Measurements from ENCODE around the gene COLEC12. TPM values are rescaled to one million over a fixed set of nuclear protein-coding genes. Genes with fewer than 3 reads are reported as not detected.
A peak's percentile ranks its signal among the peaks of the same experiment; 100 is the strongest.
"Not testable (repeated sequence)": the region's sequence is repeated elsewhere in the genome, so short reads cannot be mapped to it uniquely, and the experiment has no call there.

The COLEC12 gene
- total RNA-seq, 1 donor from 2014 or later = 1.5 TPM

GRCh38 chr18:331221-331821, 169.2 kb downstream of the COLEC12 start:
- peak; percentile 77 for DNase-seq (ENCODE audit: low read depth)

- no peak for DNase-seq (ENCODE audit: low read depth)
These were observed 171.6 kb downstream of the COLEC12 start for GRCh38 chr18:328928-329327.

GRCh38 chr18:326846-327245, 173.7 kb downstream of the COLEC12 start:
- no peak for DNase-seq (ENCODE audit: low read depth)

GRCh38 chr18:323253-323622, 177.3 kb downstream of the COLEC12 start:
- peak; percentile 25 for DNase-seq (ENCODE audit: low read depth)

GRCh38 chr18:321865-322467, 178.5 kb downstream of the COLEC12 start:
- no peak for DNase-seq (ENCODE audit: low read depth)

GRCh38 chr18:320155-320554, 180.3 kb downstream of the COLEC12 start:
- DNase-seq (ENCODE audit: low read depth) = no peak

- no peak for DNase-seq (ENCODE audit: low read depth)
These were observed 180.8 kb downstream of the COLEC12 start for GRCh38 chr18:319720-320119.

- DNase-seq (ENCODE audit: low read depth) = peak; percentile 33
These were observed 181.7 kb downstream of the COLEC12 start for GRCh38 chr18:318791-319291.

GRCh38 chr18:317618-318017, 182.9 kb downstream of the COLEC12 start:
- no peak for DNase-seq (ENCODE audit: low read depth)

GRCh38 chr18:316393-316792, 184.1 kb downstream of the COLEC12 start:
- no peak for DNase-seq (ENCODE audit: low read depth)

- no peak for DNase-seq (ENCODE audit: low read depth)
These were observed 186.6 kb downstream of the COLEC12 start for GRCh38 chr18:313931-314330.

GRCh38 chr18:312415-312814, 188.1 kb downstream of the COLEC12 start:
- DNase-seq (ENCODE audit: low read depth) = no peak

- no peak for DNase-seq (ENCODE audit: low read depth)
These were observed 190.5 kb downstream of the COLEC12 start for GRCh38 chr18:310042-310441.

GRCh38 chr18:308086-308485, 192.4 kb downstream of the COLEC12 start:
- not testable (repeated sequence) for DNase-seq (ENCODE audit: low read depth)

- DNase-seq (ENCODE audit: low read depth) = no peak
These were observed 193.8 kb downstream of the COLEC12 start for GRCh38 chr18:306608-307255.

GRCh38 chr18:305003-305501, 195.4 kb downstream of the COLEC12 start:
- DNase-seq (ENCODE audit: low read depth) = peak; percentile 24

GRCh38 chr18:303607-304006, 196.9 kb downstream of the COLEC12 start:
- DNase-seq (ENCODE audit: low read depth) = no peak

- DNase-seq (ENCODE audit: low read depth) = no peak
These were observed 197.5 kb downstream of the COLEC12 start for GRCh38 chr18:303011-303410.

GRCh38 chr18:302097-302496, 198.4 kb downstream of the COLEC12 start:
- no peak for DNase-seq (ENCODE audit: low read depth)

- peak; percentile 15 for DNase-seq (ENCODE audit: low read depth)
These were observed 202.6 kb downstream of the COLEC12 start for GRCh38 chr18:297936-298335.

GRCh38 chr18:295756-296490, 204.6 kb downstream of the COLEC12 start:
- DNase-seq (ENCODE audit: low read depth) = peak; percentile 26

- no peak for DNase-seq (ENCODE audit: low read depth)
These were observed 205.9 kb downstream of the COLEC12 start for GRCh38 chr18:294566-294965.

Data from myocyte (in vitro differentiated cells).